Measurements from ENCODE around the gene NELFCD. TPM values are rescaled to one million over a fixed set of nuclear protein-coding genes. Genes with fewer than 3 reads are reported as not detected.
A peak's percentile ranks its signal among the peaks of the same experiment; 100 is the strongest.

NELFCD gene
- total and polyA plus RNA-seq, 9 of the 15 experiments (the other 6 are each of a cell fraction or from before 2014, with no cell fraction given), result 11.7 to 163 (median 96.5) TPM

- TF ChIP-seq REST (IDR thresholded peaks at IDR 0.05; ENCODE audit: borderline replicate concordance) (0 out of 2 replicates have a peak, but pooled peaks have one; percentile 9), REST (CRISPR knock-in tag; IDR thresholded peaks at IDR 0.05; ENCODE audit: low read depth) (no peak), ZNF785 (CRISPR knock-in tag; IDR thresholded peaks at IDR 0.05) (no peak), STAT5B (CRISPR knock-in tag; IDR thresholded peaks at IDR 0.05) (no peak), SPI1 (IDR thresholded peaks at IDR 0.05; ENCODE audit: borderline replicate concordance, low read depth, low read length) (0 out of 2 replicates have a peak, but pooled peaks have one; percentile 11), NR2C2 (CRISPR knock-in tag; IDR thresholded peaks at IDR 0.05) (no peak), NR2C2 (tag; IDR thresholded peaks at IDR 0.05) (peak; percentile 3; the same call in 1 of the 2 replicates), ZFP30 (CRISPR knock-in tag; IDR thresholded peaks at IDR 0.05; ENCODE audit: borderline replicate concordance) (no peak), JUNB (CRISPR knock-in tag; conservative IDR thresholded peaks at IDR 0.05) (no peak), NR3C1 (CRISPR knock-in tag; IDR thresholded peaks at IDR 0.05) (no peak), CXXC5 (CRISPR knock-in tag; IDR thresholded peaks at IDR 0.05) (no peak; the same call in 1 of the 2 replicates), BRCA1 (IDR thresholded peaks at IDR 0.05) (no peak), BRCA1 (CRISPR knock-in tag; IDR thresholded peaks at IDR 0.05) (no peak), ARNT (IDR thresholded peaks at IDR 0.05) (no peak; a peak in 1 of 4 replicates), CLOCK (CRISPR knock-in tag; IDR thresholded peaks at IDR 0.05; ENCODE audit: borderline replicate concordance) (peak; percentile 8; the same call in 1 of the 2 replicates), TGIF2 (CRISPR knock-in tag; IDR thresholded peaks at IDR 0.05) (no peak)
These were observed 30.2 kb downstream of the NELFCD start (continued) for GRCh38 chr20:59010995-59011873.
